Endothelial cell of umbilical vein (primary cell): ENCODE measurements around the gene CAMTA1.

Experiments
- CTCF ChIP-seq, 2 donors: IDR thresholded peaks; 1 replicate in 1 of 2; 2 replicates in 1 of 2; pipeline ENCODE4 v1.5.1; 2011; ENCODE audit warnings: low read length in 2 of 2, mild to moderate bottlenecking in 2 of 2, moderate library complexity in 2 of 2, control low read depth in 1 of 2, inconsistent platforms in 1 of 2, low read depth in 1 of 2; ENCODE audit not compliant: insufficient read depth in 1 of 2; ENCODE audit errors: extremely low read depth in 1 of 2
- EZH2 ChIP-seq: IDR thresholded peaks from 2 replicates; pipeline ENCODE4 v1.6.1; 2012; ENCODE audit warnings: borderline replicate concordance, low read depth, mild to moderate bottlenecking, moderate library complexity, low read length, inconsistent platforms; ENCODE audit not compliant: severe bottlenecking
- FOS ChIP-seq: IDR thresholded peaks from 2 replicates; pipeline ENCODE4 v1.6.1; 2011; ENCODE audit warnings: mild to moderate bottlenecking, low read length, moderate library complexity, borderline replicate concordance; ENCODE audit not compliant: insufficient read depth
- GATA2 ChIP-seq: IDR thresholded peaks from 2 replicates; pipeline ENCODE4 v1.7.0; 2011; ENCODE audit warnings: low read depth, mild to moderate bottlenecking, moderate library complexity, mixed read lengths, low read length; ENCODE audit not compliant: insufficient read length, insufficient read depth
- JUN ChIP-seq: IDR thresholded peaks from 2 replicates; pipeline ENCODE4 v1.6.1; 2011; ENCODE audit warnings: borderline replicate concordance, low read depth; ENCODE audit not compliant: insufficient read length, insufficient read depth
- MAX ChIP-seq: IDR thresholded peaks from 2 replicates; pipeline ENCODE4 v1.6.1; 2011; ENCODE audit not compliant: insufficient read depth, insufficient read length
- MYC ChIP-seq: IDR thresholded peaks from one replicate; pipeline ENCODE4 v1.6.1; 2011; ENCODE audit warnings: mild to moderate bottlenecking, low read depth, low read length
- POLR2A ChIP-seq: IDR thresholded peaks from 2 replicates; pipeline ENCODE4 v1.6.1; 2012; ENCODE audit warnings: low read depth, mild to moderate bottlenecking, control low read depth, low read length
- POLR2AphosphoS5 ChIP-seq: IDR thresholded peaks from 2 replicates; pipeline ENCODE4 v1.6.1; 2012; ENCODE audit warnings: low read depth, mild to moderate bottlenecking, control low read depth, low read length, moderate library complexity; ENCODE audit not compliant: insufficient read depth

GRCh38 chr1:6935911-6936690 lies 150.8 kb downstream of the CAMTA1 start:
- TF ChIP-seq POLR2A: no peak
- no peak for TF ChIP-seq CTCF (IDR thresholded peaks at IDR 0.05; ENCODE audit: extremely low read depth in 1 of 2, insufficient read depth in 1 of 2, low read depth in 1 of 2, low read length in 2 of 2)
- no peak for TF ChIP-seq EZH2
- TF ChIP-seq POLR2AphosphoS5: no peak
- no peak for TF ChIP-seq MAX
- no peak for TF ChIP-seq GATA2
- no peak for TF ChIP-seq FOS
- no peak for TF ChIP-seq MYC
- no peak for TF ChIP-seq JUN
